Vagina (tissue), 2 donors: Measurements from ENCODE around the gene SFI1.

Experiments
- POLR2A ChIP-seq, 2 donors: fragments of 450-650 bp; IDR thresholded peaks; one replicate each; pipeline ENCODE4 v1.6.1; 2017; ENCODE audit warnings: antibody characterized with exemption in 2 of 2, mild to moderate bottlenecking in 2 of 2, moderate library complexity in 2 of 2
- POLR2AphosphoS5 ChIP-seq, 2 donors: sonication (generic); formaldehyde crosslinking; IDR thresholded peaks; one replicate each; pipeline ENCODE4 v1.9.0; 2017; ENCODE audit warnings: antibody characterized with exemption in 2 of 2, mild to moderate bottlenecking in 2 of 2, low read depth in 1 of 2; ENCODE audit not compliant: insufficient read depth in 1 of 2
- TF ChIP-seq, protein P1 (sequence below), 3 experiments: fragments of 450-650 bp in 2 of 3; fragments of 200-600 bp in 1 of 3; sonication (generic) in 1 of 3; IDR thresholded peaks; one replicate each; pipeline ENCODE4 v1.5.1; 2017 to 2019; ENCODE audit warnings: antibody characterized with exemption in 3 of 3, mild to moderate bottlenecking in 2 of 3, moderate library complexity in 2 of 3

DNA sequence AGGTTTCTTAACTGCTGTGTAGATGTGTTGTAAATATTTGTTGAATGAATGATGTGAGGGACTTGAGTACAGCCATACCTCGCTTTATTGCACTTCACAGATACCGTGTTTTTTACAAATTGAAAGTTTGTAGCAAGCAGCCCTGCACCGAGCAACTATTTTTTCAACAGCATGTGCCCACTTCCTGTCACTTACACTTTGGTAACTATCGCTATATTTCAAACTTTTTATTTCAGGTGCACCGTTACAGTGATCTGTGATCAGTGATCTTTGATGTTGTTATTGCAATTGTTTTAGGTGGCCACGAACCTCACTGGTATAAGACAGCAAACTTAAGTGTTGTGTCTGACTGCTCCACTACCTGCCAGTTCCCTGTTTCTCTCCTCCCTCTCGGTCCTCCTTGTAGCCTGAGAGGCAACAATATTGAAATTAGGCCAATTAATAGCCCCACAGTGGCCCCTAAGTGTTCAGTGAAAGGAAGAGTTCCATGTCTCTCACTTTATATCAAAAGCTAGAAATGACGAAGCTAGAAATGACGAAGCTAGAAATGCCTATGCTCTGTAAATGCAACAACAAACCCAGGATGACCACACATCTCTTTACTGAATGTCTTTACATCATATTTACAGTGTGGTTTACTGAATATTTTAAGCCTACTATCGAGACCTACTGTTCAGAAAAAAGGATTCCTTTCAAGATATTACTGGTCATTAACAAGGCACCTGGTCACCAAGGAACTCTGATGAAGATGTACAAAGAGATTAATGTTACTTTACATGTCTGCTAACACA lies 1.0 kb downstream of the SFI1 start:
- no peak for TF ChIP-seq POLR2AphosphoS5 (IDR thresholded peaks at IDR 0.05; ENCODE audit: insufficient read depth in 1 of 2, low read depth in 1 of 2)
- TF ChIP-seq, protein P1, sequence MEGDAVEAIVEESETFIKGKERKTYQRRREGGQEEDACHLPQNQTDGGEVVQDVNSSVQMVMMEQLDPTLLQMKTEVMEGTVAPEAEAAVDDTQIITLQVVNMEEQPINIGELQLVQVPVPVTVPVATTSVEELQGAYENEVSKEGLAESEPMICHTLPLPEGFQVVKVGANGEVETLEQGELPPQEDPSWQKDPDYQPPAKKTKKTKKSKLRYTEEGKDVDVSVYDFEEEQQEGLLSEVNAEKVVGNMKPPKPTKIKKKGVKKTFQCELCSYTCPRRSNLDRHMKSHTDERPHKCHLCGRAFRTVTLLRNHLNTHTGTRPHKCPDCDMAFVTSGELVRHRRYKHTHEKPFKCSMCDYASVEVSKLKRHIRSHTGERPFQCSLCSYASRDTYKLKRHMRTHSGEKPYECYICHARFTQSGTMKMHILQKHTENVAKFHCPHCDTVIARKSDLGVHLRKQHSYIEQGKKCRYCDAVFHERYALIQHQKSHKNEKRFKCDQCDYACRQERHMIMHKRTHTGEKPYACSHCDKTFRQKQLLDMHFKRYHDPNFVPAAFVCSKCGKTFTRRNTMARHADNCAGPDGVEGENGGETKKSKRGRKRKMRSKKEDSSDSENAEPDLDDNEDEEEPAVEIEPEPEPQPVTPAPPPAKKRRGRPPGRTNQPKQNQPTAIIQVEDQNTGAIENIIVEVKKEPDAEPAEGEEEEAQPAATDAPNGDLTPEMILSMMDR (IDR thresholded peaks at IDR 0.05), result no peak
- no peak for TF ChIP-seq POLR2A (IDR thresholded peaks at IDR 0.05)
